Caco-2 (cell line): ENCODE data around the gene LYRM1. TPM values are rescaled to one million over a fixed set of nuclear protein-coding genes. Genes with fewer than 3 reads are reported as not detected.
A peak's percentile ranks its signal among the peaks of the same experiment; 100 is the strongest.

Experiments used
- BruUV-seq: library from RNA; stranded (reverse); fragments of 400-500 nt; replicated peaks from 2 replicates; lab custom pipeline; 2021; lab: Mats Ljungman, UMichigan
- CTCF ChIA-PET: fragments of 300-600 bp; sonication (Branson Sonifier 250); formaldehyde crosslinking; loops from one replicate; lab custom pipeline; 2022; ENCODE audit warnings: antibody characterized with exemption; lab: Charles Lee
- POLR2A ChIA-PET: fragments of 300-600 bp; sonication (Branson Sonifier 250); formaldehyde crosslinking; loops from one replicate; lab custom pipeline; 2022; ENCODE audit warnings: antibody characterized with exemption; lab: Charles Lee
- DNase-seq, 2 experiments: peaks; one replicate each; pipeline versions ENCODE4 v3.0.0 to v3.0.0-alpha.2; 2020 to 2022
- H3K27me3 ChIP-seq: replicated peaks from 2 replicates; pipeline ENCODE4 v1.6.0; 2011; ENCODE audit warnings: low read length; ENCODE audit not compliant: control insufficient read depth, insufficient read depth
- H3K36me3 ChIP-seq: 2 replicates; pipeline ENCODE4 v1.5.1; 2011; ENCODE audit warnings: low read length; ENCODE audit not compliant: control insufficient read depth, insufficient read depth
- H3K4me1 ChIP-seq: fragments of 250-450 bp; sonication (Bioruptor Pico); 2 replicates; pipeline ENCODE4 v1.5.1; 2020; ENCODE audit warnings: mild to moderate bottlenecking
- H3K4me3 ChIP-seq: 2 replicates; pipeline ENCODE4 v1.5.1; 2011; ENCODE audit warnings: low read depth, mild to moderate bottlenecking, control low read depth, low read length
- H3K9me3 ChIP-seq: fragments of 250-450 bp; sonication (Bioruptor Pico); 2 replicates; pipeline ENCODE4 v1.5.1; 2020; ENCODE audit warnings: mild to moderate bottlenecking, moderate library complexity
- H3K27ac Mint-ChIP-seq: one replicate; pipeline ENCODE4 v1.8.0; 2022; ENCODE audit warnings: mixed read lengths; ENCODE audit not compliant: unreplicated experiment
- H3K27me3 Mint-ChIP-seq: one replicate; pipeline ENCODE4 v1.8.0; 2022; ENCODE audit warnings: mixed read lengths; ENCODE audit not compliant: insufficient read depth, unreplicated experiment
- H3K36me3 Mint-ChIP-seq: one replicate; pipeline ENCODE4 v1.8.0; 2022; ENCODE audit warnings: mild to moderate bottlenecking, mixed read lengths; ENCODE audit not compliant: insufficient read depth, unreplicated experiment
- H3K4me1 Mint-ChIP-seq: one replicate; pipeline ENCODE4 v1.8.0; 2022; ENCODE audit warnings: low read depth, mixed read lengths; ENCODE audit not compliant: unreplicated experiment
- H3K4me3 Mint-ChIP-seq: one replicate; pipeline ENCODE4 v1.8.0; 2022; ENCODE audit warnings: mild to moderate bottlenecking, moderate library complexity, mixed read lengths; ENCODE audit not compliant: unreplicated experiment
- H3K9me3 Mint-ChIP-seq: one replicate; pipeline ENCODE4 v1.8.0; 2022; ENCODE audit warnings: mixed read lengths; ENCODE audit not compliant: unreplicated experiment
- intact Hi-C: fragments of 100-400 bp; cut with micrococcal nuclease; formaldehyde crosslinking; loops from one replicate; pipeline ENCODE4 v1.10.0; 2022; ENCODE audit not compliant: unreplicated experiment
- total RNA-seq: library from RNA; stranded (reverse); gene quantifications from 2 replicates; pipeline ENCODE4 v1.2.3, GENCODE V29; 2022
- TF ChIP-seq, protein P1 (sequence below), 2 experiments: fragments of 200-600 bp in 1 of 2; IDR thresholded peaks; 1 replicate in 1 of 2; 2 replicates in 1 of 2; pipeline versions ENCODE4 v1.5.1 to v1.8.0; 2011 to 2022; ENCODE audit warnings: antibody characterized with exemption in 1 of 2, control low read depth in 1 of 2, inconsistent platforms in 1 of 2, low read depth in 1 of 2, low read length in 1 of 2, mild to moderate bottlenecking in 1 of 2, moderate library complexity in 1 of 2; ENCODE audit not compliant: insufficient read depth in 1 of 2, severe bottlenecking in 1 of 2, unreplicated experiment in 1 of 2

The LYRM1 gene
- total RNA-seq, 1 experiment from 2014 or later = 46.1 TPM

DNA sequence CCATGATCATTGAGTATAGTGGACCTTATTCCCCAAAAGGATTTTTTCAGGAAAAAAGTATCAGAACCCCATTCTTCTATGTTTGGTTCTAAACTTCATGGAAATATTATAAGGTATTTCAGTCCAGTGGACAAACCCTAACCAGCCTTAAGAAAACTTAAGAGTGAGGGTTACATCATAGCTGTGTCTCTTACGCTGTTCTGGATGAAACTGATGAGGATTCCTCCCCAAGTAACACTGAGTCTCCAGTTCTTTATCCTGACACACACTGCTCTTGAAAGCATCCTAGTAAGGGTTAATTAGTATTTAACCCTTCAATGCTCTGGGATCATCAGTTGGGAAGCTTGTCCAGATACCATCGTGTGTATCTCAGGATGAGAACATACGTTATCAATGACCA, 5.0 kb downstream of the LYRM1 start:
- ChIA-PET CTCF (no interaction called here), POLR2A (no interaction called here)
- intact Hi-C loops = no loop called here
- peaks cover 60% of the 10 kb centered on the region for H3K4me1 ChIP-seq
- H3K4me3 ChIP-seq = no peak overlapping the region
- no peaks in the 10 kb centered on the region for H3K9me3 ChIP-seq
- peaks cover 54% of the 10 kb centered on the region for H3K4me1 Mint-ChIP-seq
- H3K27ac Mint-ChIP-seq = peak overlapping the region; percentile 92
- no peaks in the 10 kb centered on the region for H3K36me3 ChIP-seq
- peaks cover 25% of the 10 kb centered on the region for H3K36me3 Mint-ChIP-seq
- TF ChIP-seq, protein P1, sequence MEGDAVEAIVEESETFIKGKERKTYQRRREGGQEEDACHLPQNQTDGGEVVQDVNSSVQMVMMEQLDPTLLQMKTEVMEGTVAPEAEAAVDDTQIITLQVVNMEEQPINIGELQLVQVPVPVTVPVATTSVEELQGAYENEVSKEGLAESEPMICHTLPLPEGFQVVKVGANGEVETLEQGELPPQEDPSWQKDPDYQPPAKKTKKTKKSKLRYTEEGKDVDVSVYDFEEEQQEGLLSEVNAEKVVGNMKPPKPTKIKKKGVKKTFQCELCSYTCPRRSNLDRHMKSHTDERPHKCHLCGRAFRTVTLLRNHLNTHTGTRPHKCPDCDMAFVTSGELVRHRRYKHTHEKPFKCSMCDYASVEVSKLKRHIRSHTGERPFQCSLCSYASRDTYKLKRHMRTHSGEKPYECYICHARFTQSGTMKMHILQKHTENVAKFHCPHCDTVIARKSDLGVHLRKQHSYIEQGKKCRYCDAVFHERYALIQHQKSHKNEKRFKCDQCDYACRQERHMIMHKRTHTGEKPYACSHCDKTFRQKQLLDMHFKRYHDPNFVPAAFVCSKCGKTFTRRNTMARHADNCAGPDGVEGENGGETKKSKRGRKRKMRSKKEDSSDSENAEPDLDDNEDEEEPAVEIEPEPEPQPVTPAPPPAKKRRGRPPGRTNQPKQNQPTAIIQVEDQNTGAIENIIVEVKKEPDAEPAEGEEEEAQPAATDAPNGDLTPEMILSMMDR (IDR thresholded peaks at IDR 0.05; ENCODE audit: insufficient read depth in 1 of 2, low read depth in 1 of 2, low read length in 1 of 2, severe bottlenecking in 1 of 2, unreplicated experiment in 1 of 2) = no peak
- no peak for DNase-seq
- no peaks in the 10 kb centered on the region for H3K27me3 Mint-ChIP-seq
- H3K27me3 ChIP-seq = no peaks in the 10 kb centered on the region
- BruUV-seq = no TSS peak
- no peaks in the 10 kb centered on the region for H3K9me3 Mint-ChIP-seq
- peak overlapping the region; percentile 61 for H3K4me3 Mint-ChIP-seq

DNA sequence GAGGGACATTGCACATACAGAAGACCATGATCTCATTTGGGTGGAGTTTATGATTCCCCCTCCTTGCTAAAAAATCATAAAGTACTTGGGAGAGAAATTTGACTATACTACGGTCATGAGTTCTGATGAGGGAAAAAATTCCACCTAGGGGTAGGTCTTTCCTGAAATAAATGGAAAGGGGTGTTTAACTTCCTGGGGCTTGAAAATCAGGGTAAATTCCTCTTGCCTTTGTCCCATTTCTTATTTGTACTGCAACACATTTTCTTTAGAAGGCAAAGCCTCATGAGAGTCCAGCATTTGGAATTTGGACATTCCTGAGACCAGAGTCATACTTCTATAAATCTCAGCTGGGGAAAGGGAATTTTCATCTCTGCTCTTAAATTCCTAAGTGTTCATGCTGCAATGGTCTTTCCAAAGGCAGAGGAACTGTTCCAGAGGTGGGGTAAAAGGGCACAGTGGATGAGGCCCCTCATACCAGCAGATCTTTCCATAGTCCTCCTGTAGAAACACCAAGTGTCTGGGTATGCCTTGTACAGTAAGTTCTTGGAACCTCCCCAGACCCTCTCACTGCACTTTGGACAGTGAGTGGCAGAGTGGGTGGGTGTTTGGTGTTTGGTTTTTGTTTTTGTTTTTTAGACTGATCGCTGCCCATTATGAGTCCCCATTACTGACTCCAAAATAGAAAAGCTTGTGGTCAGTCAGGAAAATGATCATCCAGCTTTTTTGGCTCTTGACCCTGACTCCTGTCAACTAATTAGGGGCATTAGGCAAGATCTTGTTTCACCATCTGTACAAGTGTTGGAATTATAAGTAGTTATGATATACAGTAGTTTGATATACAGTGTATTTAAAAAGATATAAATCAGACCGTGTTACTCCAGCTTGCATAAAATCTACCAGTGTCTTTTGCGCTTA, 6.0 kb downstream of the LYRM1 start:
- ChIA-PET CTCF (no interaction called here), POLR2A (no interaction called here)
- Histone ChIP-seq H3K36me3 (no peaks in the 10 kb centered on the region), H3K4me3 (no peak overlapping the region), H3K4me1 (peaks cover 60% of the 10 kb centered on the region), H3K9me3 (no peaks in the 10 kb centered on the region), H3K27me3 (no peaks in the 10 kb centered on the region)
- H3K9me3 Mint-ChIP-seq = no peaks in the 10 kb centered on the region
- peaks cover 51% of the 10 kb centered on the region for H3K4me1 Mint-ChIP-seq
- H3K27ac Mint-ChIP-seq = peak overlapping the region; percentile 92
- H3K27me3 Mint-ChIP-seq = no peaks in the 10 kb centered on the region
- TF ChIP-seq, protein P1 (IDR thresholded peaks at IDR 0.05; ENCODE audit: insufficient read depth in 1 of 2, low read depth in 1 of 2, low read length in 1 of 2, severe bottlenecking in 1 of 2, unreplicated experiment in 1 of 2) = no peak
- DNase-seq = peak in 1 of 2 experiments; percentile 32
- intact Hi-C loops = no loop called here
- no TSS peak for BruUV-seq
- peak overlapping the region; percentile 61 for H3K4me3 Mint-ChIP-seq
- peaks cover 15% of the 10 kb centered on the region for H3K36me3 Mint-ChIP-seq

DNA sequence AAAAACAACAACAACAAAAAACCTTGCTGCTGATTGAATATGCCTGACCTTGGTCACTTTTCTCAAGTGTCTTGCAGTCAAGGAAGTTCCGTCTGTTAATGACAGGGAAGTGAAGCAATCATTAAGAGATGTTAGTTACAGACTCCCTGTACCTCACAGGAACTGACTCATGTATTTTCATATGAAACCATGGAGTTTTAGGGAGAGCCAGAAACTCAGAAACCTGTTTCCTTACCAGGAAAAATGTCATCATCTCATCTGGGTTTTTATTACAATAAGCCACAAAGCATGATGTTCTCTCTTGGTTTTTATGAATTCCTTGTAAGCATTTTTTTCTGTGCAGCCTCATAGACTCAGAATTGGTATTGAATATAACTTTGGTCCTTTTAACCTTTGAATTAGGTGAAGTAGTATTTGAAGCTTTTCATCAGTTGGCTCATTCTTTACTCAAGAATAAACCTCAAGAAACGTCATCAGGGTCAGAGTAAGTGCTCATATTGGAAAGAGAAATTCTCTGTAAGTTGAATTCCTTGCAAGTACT, 10.3 kb downstream of the LYRM1 start:
- Histone ChIP-seq H3K4me1 (peaks cover 19% of the 10 kb centered on the region), H3K9me3 (no peaks in the 10 kb centered on the region), H3K27me3 (no peaks in the 10 kb centered on the region), H3K36me3 (no peaks in the 10 kb centered on the region), H3K4me3 (no peak overlapping the region)
- TF ChIP-seq, protein P1 (IDR thresholded peaks at IDR 0.05; ENCODE audit: insufficient read depth in 1 of 2, low read depth in 1 of 2, low read length in 1 of 2, severe bottlenecking in 1 of 2, unreplicated experiment in 1 of 2) = no peak
- Mint-ChIP-seq H3K4me1 (peaks cover 17% of the 10 kb centered on the region), H3K9me3 (peaks cover under 1% of the 10 kb centered on the region), H3K36me3 (peaks cover 11% of the 10 kb centered on the region), H3K27ac (peak overlapping the region; percentile 26), H3K27me3 (no peaks in the 10 kb centered on the region), H3K4me3 (no peak overlapping the region)
- DNase-seq = no peak
- ChIA-PET CTCF (no interaction called here), POLR2A (interaction anchor here (0.6 kb wide), 1 partner anchor 58 kb away, joined by 3 read pairs; no protein-coding TSS in a partner anchor)
- BruUV-seq = no TSS peak
- intact Hi-C loops = no loop called here
